ENCODE measurements around the gene TBC1D4. TPM values are rescaled to one million over a fixed set of nuclear protein-coding genes. Genes with fewer than 3 reads are reported as not detected.

Gene TBC1D4
- total RNA-seq, 4 donors from 2014 or later, result 20.2 to 74.7 (median 30.9) TPM

- Histone ChIP-seq H3K4me3 (no peak overlapping the region), H3K27me3 (no peaks in the 10 kb centered on the region), H3K27ac (no peak overlapping the region), H3K4me1 (no peaks in the 10 kb centered on the region), H3K36me3 (peaks cover 0 to 3% of the 10 kb centered on the region in 2 donors), H3K9me3 (no peaks in the 10 kb centered on the region)
- TF ChIP-seq CTCF (IDR thresholded peaks at IDR 0.05) (no peak), POLR2A (IDR thresholded peaks at IDR 0.05) (no peak)
- DNase-seq, result no peak
- intact Hi-C loops (cut with DNase I; ENCODE audit: low total_unique reads), result no loop called here
Measured at GRCh38 chr13:75493156-75493555, 11.2 kb upstream of the TBC1D4 start.

GRCh38 chr13:75492389-75492788 is 10.4 kb upstream of the TBC1D4 start:
- no peaks in the 10 kb centered on the region for H3K27me3 ChIP-seq
- TF ChIP-seq CTCF (IDR thresholded peaks at IDR 0.05) (no peak), POLR2A (IDR thresholded peaks at IDR 0.05) (no peak)
- intact Hi-C loops (cut with DNase I; ENCODE audit: low total_unique reads), result no loop called here
- H3K4me3 ChIP-seq, result no peak overlapping the region
- H3K9me3 ChIP-seq, result no peaks in the 10 kb centered on the region
- H3K27ac ChIP-seq, result no peak overlapping the region
- H3K36me3 ChIP-seq, result peaks cover 0 to 3% of the 10 kb centered on the region in 2 donors
- H3K4me1 ChIP-seq, result no peaks in the 10 kb centered on the region
- no peak for DNase-seq

GRCh38 chr13:75491376-75491775 is 9.4 kb upstream of the TBC1D4 start:
- no peak for DNase-seq

GRCh38 chr13:75489502-75490263 is 7.7 kb upstream of the TBC1D4 start:
- H3K27me3 ChIP-seq, result no peaks in the 10 kb centered on the region
- intact Hi-C loops (cut with DNase I; ENCODE audit: low total_unique reads), result no loop called here
- H3K36me3 ChIP-seq, result peaks cover 0 to 3% of the 10 kb centered on the region in 2 donors
- no peak for DNase-seq
- H3K27ac ChIP-seq, result no peak overlapping the region
- no peaks in the 10 kb centered on the region for H3K4me1 ChIP-seq
- no peaks in the 10 kb centered on the region for H3K9me3 ChIP-seq
- no peak overlapping the region for H3K4me3 ChIP-seq
- TF ChIP-seq CTCF (IDR thresholded peaks at IDR 0.05) (no peak), POLR2A (IDR thresholded peaks at IDR 0.05) (no peak)

More at GRCh38 chr13:75491376-75491775, 9.4 kb upstream of the TBC1D4 start:
- H3K4me3 ChIP-seq, result no peak overlapping the region
- no peaks in the 10 kb centered on the region for H3K9me3 ChIP-seq
- H3K27ac ChIP-seq, result no peak overlapping the region
- peaks cover 0 to 3% of the 10 kb centered on the region in 2 donors for H3K36me3 ChIP-seq
- no peaks in the 10 kb centered on the region for H3K27me3 ChIP-seq
- intact Hi-C loops (cut with DNase I; ENCODE audit: low total_unique reads), result no loop called here
- TF ChIP-seq POLR2A (IDR thresholded peaks at IDR 0.05) (no peak), CTCF (IDR thresholded peaks at IDR 0.05) (no peak)
- no peaks in the 10 kb centered on the region for H3K4me1 ChIP-seq

- H3K4me3 ChIP-seq, result no peak overlapping the region
- no peaks in the 10 kb centered on the region for H3K9me3 ChIP-seq
- DNase-seq, result no peak
- peaks cover 0 to 3% of the 10 kb centered on the region in 2 donors for H3K36me3 ChIP-seq
- no peaks in the 10 kb centered on the region for H3K27me3 ChIP-seq
- TF ChIP-seq CTCF (IDR thresholded peaks at IDR 0.05), result no peak
- TF ChIP-seq POLR2A (IDR thresholded peaks at IDR 0.05), result no peak
- no peak overlapping the region for H3K27ac ChIP-seq
- intact Hi-C loops (cut with DNase I; ENCODE audit: low total_unique reads), result no loop called here
- no peaks in the 10 kb centered on the region for H3K4me1 ChIP-seq
Measured at GRCh38 chr13:75486146-75487062, 4.4 kb upstream of the TBC1D4 start.

Data from uterus (tissue), 4 donors.